Right lobe of liver (tissue), 6 donors: ENCODE results near the gene BPIFB6. TPM values are rescaled to one million over a fixed set of nuclear protein-coding genes. Genes with fewer than 3 reads are reported as not detected.

ENCODE experiments used
- ATAC-seq, 4 donors: fragments of 200-7000 bp; cut with Tn5 transposase; one replicate each; pipeline ENCODE4 v1.9.1; 2020; ENCODE audit warnings: mild to moderate bottlenecking in 4 of 4, moderate library complexity in 4 of 4
- DNase-seq, 3 donors: peaks; one replicate each; pipeline ENCODE4 v3.0.0-alpha.2; 2020
- H3K27ac ChIP-seq, 3 donors: fragments of 200-600 bp; one replicate each; pipeline ENCODE4 v1.8.0; 2022
- H3K27me3 ChIP-seq, 2 donors: fragments of 200-600 bp; one replicate each; pipeline ENCODE4 v1.8.0; 2022
- H3K36me3 ChIP-seq, 4 donors: fragments of 200-600 bp; sonication (generic) in 1 of 4; one replicate each; pipeline versions ENCODE4 v1.5.1 to v1.8.0; 2017 to 2022; ENCODE audit warnings: control low read depth in 1 of 4
- H3K4me1 ChIP-seq, 4 donors: fragments of 200-600 bp; sonication (generic) in 1 of 4; one replicate each; pipeline versions ENCODE4 v1.5.1 to v1.8.0; 2017 to 2022; ENCODE audit warnings: control low read depth in 1 of 4
- H3K4me3 ChIP-seq, 3 donors: fragments of 200-600 bp; one replicate each; pipeline ENCODE4 v1.8.0; 2022
- H3K9me3 ChIP-seq, 4 donors: fragments of 200-600 bp; sonication (generic) in 1 of 4; one replicate each; pipeline versions ENCODE4 v1.5.1 to v1.8.0; 2017 to 2022; ENCODE audit warnings: control low read depth in 1 of 4
- CTCF ChIP-seq, 4 donors: fragments of 200-600 bp in 3 of 4; fragments of 450-650 bp in 1 of 4; IDR thresholded peaks; one replicate each; pipeline versions ENCODE4 v1.5.1 to v1.8.0; 2016 to 2022; ENCODE audit warnings: antibody characterized with exemption in 4 of 4, mild to moderate bottlenecking in 2 of 4
- POLR2A ChIP-seq: fragments of 450-650 bp; IDR thresholded peaks from one replicate; pipeline ENCODE4 v1.6.1; 2017; ENCODE audit warnings: antibody characterized with exemption, mild to moderate bottlenecking
- WGBS: methylation state at CpG from one replicate; pipeline ENCODE4 v1.1.6; 2018; ENCODE audit warnings: low coverage, low lambda C conversion rate; ENCODE audit not compliant: insufficient coverage; ENCODE audit errors: missing lambda C conversion rate; 5-methylcytosine and 5-hydroxymethylcytosine counted together
- intact Hi-C, 2 donors: fragments of 100-400 bp; cut with DNase I; formaldehyde crosslinking; loops; one replicate each; pipeline versions ENCODE4 v1.11.2 to v1.14.1; 2022
- total RNA-seq, 6 experiments: library from RNA; depleted of rRNA in 2 of 6; stranded (reverse); fragments of >200 nt in 2 of 6; fragmentation: NEBNext Ultra II Directional in 3 of 6; extraction: Animal tissue kit (Norgen Biotek cat#: 25700) in 3 of 6; gene quantifications; one replicate each; pipeline versions ENCODE4 v1.1.0 to v1.2.4, GENCODE V29; 2016 to 2023
- donor health status: DM: no; HTN: yes; CAD: no.
- donor health status: DM: no; HTN: no; CAD: no.
- donor health status: DM: no; HTN: no; CAD: no.
- donor health status: DM: no; HTN: yes; CAD: no.
- donor health status: DM: no; HTN: yes; CAD: no.

The BPIFB6 gene
- total RNA-seq, 6 experiments from 2014 or later = not detected

DNA sequence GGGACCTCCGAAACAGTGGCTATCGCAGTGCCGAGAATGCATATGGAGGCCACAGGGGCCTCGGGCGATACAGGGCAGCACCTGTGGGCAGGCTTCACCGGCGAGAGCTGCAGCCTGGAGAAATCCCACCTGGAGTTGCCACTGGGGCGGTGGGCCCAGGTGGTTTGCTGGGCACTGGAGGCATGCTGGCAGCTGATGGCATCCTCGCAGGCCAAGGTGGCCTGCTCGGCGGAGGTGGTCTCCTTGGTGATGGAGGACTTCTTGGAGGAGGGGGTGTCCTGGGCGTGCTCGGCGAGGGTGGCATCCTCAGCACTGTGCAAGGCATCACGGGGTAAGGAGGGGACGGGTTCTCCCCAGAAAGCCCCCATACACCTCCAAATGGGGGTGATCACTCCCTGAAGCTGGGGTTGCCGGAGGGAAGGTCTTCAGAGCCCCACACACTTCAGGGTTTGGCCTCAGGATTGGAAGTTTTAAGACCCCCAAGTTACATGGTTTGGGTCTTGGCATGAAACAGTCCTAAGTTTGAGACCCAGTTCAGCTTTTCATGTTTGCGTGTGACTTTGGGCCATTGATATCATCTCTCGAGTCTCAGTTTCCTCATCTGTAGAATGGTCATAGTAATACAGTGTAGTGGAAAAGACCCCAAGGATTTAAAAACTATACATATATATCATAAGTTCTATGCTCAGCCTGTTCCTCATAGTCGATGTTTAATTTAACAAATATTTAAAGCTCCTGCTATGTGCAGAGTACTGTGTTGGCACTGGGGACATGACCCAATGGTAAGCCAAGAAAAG is 52.3 kb downstream of the BPIFB6 start:
- H3K4me1 ChIP-seq = no peaks in the 10 kb centered on the region
- intact Hi-C loops = no loop called here
- no peaks in the 10 kb centered on the region for H3K36me3 ChIP-seq
- H3K4me3 ChIP-seq = no peak overlapping the region
- DNase-seq (no peak), ATAC-seq (no peak)
- TF ChIP-seq POLR2A = no peak
- TF ChIP-seq CTCF (IDR thresholded peaks at IDR 0.05) = no peak
- WGBS = 93% methylated on average over 7 of the region's 20 CpGs
- no peaks in the 10 kb centered on the region for H3K9me3 ChIP-seq
- no peaks in the 10 kb centered on the region for H3K27me3 ChIP-seq
- no peak overlapping the region for H3K27ac ChIP-seq

DNA sequence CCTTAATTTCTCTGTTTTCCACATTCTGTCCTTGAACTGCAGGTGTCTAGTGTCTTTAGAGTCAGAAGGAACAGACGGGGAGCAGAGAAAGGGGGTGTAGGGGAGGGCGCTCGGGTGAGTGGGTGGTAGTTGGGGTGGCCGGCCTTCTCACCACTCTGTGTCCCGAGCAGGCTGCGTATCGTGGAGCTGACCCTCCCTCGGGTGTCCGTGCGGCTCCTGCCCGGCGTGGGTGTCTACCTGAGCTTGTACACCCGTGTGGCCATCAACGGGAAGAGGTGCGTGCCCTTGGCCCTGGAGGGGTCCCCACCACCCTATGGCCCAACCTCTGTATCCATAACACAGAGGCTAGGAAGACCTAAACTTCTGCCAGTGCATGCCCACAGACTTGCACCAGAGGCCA is 53.3 kb downstream of the BPIFB6 start:
- no peak overlapping the region for H3K27ac ChIP-seq
- H3K27me3 ChIP-seq = no peaks in the 10 kb centered on the region
- ATAC-seq (no peak), DNase-seq (no peak)
- H3K4me3 ChIP-seq = no peak overlapping the region
- 80% methylated on average over 1 of the region's 15 CpGs for WGBS
- intact Hi-C loops = no loop called here
- no peak for TF ChIP-seq POLR2A
- no peak for TF ChIP-seq CTCF (IDR thresholded peaks at IDR 0.05)
- no peaks in the 10 kb centered on the region for H3K9me3 ChIP-seq
- no peaks in the 10 kb centered on the region for H3K36me3 ChIP-seq
- no peaks in the 10 kb centered on the region for H3K4me1 ChIP-seq

DNA sequence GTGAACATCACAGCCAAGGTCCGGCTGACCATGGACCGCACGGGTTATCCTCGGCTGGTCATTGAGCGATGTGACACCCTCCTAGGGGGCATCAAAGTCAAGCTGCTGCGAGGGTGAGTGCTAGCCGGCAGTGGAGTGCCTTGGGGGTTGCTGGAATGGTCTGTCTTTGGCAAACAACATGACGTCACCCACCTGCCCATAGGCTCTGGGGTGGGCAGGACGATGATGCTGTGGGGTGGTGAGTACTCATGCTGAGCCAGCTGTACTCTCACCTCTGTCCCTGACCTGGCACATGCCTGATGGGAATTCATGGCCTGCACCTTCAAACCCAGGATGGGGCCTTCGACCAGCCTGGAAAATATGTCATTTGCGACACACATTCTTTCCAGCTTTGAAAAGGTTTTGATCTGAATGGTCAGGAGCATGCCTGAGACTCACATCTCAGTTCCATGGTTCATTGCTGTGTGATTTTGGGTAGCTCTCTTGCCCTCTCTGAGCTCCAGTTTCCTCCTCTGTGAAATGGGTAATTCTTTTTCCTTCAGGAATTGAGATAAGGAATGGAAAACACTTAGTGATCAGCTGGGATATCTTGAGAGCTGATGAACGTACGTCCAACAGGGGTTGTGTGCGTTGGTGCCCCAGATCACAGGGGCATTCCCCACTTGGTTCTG is 54.7 kb downstream of the BPIFB6 start:
- ATAC-seq (no peak), DNase-seq (no peak)
- WGBS = 90% methylated on average over 2 of the region's 14 CpGs
- Histone ChIP-seq H3K4me1 (no peaks in the 10 kb centered on the region), H3K4me3 (no peak overlapping the region), H3K27ac (no peak overlapping the region), H3K36me3 (no peaks in the 10 kb centered on the region), H3K27me3 (no peaks in the 10 kb centered on the region), H3K9me3 (no peaks in the 10 kb centered on the region)
- intact Hi-C loops = no loop called here
- no peak for TF ChIP-seq POLR2A
- no peak for TF ChIP-seq CTCF (IDR thresholded peaks at IDR 0.05)

DNA sequence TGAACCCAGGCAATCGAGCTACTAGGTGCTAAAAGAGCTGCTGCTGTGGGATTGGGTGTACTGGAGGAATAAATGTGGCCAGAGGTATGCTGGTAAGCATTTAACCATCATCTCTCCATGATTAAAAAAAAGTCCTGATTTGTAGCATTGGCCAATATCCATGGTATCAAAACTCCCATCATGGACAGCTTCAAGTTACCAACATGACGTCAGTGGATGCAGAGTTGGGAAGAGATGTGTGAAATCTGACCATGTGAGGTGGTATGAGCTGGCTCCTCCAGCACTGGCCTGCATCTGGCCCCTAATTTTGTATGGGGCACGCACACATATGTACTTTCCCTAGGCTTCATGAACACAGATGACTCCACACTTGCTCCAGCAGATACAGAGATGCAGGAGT is 59.7 kb downstream of the BPIFB6 start:
- no peaks in the 10 kb centered on the region for H3K4me1 ChIP-seq
- TF ChIP-seq CTCF (IDR thresholded peaks at IDR 0.05) (no peak), POLR2A (no peak)
- no peaks in the 10 kb centered on the region for H3K27me3 ChIP-seq
- intact Hi-C loops = loop anchor here in 1 of 2 donors (10.0 kb wide), 1 partner anchor 114 kb away; no protein-coding TSS in a partner anchor
- DNase-seq = no peak
- no peak for ATAC-seq
- H3K36me3 ChIP-seq = no peaks in the 10 kb centered on the region
- H3K4me3 ChIP-seq = no peak overlapping the region
- no peak overlapping the region for H3K27ac ChIP-seq
- WGBS = 42% methylated on average over 2 of the region's 3 CpGs
- H3K9me3 ChIP-seq = no peaks in the 10 kb centered on the region
